ENCODE data around the gene APOL3. TPM values are rescaled to one million over a fixed set of nuclear protein-coding genes. Genes with fewer than 3 reads are reported as not detected.
"Not testable (repeated sequence)": the region's sequence is repeated elsewhere in the genome, so short reads cannot be mapped to it uniquely, and the experiment has no call there.

APOL3 gene
- total RNA-seq, 1 donor from 2014 or later, result 77.0 TPM

DNA sequence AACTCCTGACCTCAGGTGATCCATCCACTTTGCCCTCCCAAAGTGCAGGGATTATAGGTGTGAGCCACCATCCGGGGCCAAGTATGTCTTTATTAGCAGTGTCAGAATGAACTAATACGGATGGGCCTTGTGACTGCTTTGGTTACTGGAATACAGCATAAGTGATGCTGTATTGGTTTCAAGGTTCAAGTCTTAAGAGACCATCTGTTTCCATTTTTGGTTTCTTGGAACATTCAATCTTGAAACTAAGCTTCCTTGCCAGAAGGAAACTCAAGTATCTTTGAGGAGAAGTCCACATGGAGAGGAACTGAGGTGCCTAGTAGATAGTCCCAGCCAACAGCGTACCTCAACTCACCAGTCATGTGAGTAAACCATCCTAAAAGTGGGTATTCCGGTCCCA, 58.8 kb downstream of the APOL3 start:
- H3K4me3 ChIP-seq, result no peak overlapping the region
- H3K9me3 ChIP-seq, result no peaks in the 10 kb centered on the region
- TF ChIP-seq, protein P1, sequence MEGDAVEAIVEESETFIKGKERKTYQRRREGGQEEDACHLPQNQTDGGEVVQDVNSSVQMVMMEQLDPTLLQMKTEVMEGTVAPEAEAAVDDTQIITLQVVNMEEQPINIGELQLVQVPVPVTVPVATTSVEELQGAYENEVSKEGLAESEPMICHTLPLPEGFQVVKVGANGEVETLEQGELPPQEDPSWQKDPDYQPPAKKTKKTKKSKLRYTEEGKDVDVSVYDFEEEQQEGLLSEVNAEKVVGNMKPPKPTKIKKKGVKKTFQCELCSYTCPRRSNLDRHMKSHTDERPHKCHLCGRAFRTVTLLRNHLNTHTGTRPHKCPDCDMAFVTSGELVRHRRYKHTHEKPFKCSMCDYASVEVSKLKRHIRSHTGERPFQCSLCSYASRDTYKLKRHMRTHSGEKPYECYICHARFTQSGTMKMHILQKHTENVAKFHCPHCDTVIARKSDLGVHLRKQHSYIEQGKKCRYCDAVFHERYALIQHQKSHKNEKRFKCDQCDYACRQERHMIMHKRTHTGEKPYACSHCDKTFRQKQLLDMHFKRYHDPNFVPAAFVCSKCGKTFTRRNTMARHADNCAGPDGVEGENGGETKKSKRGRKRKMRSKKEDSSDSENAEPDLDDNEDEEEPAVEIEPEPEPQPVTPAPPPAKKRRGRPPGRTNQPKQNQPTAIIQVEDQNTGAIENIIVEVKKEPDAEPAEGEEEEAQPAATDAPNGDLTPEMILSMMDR (IDR thresholded peaks at IDR 0.05), result no peak
- no peaks in the 10 kb centered on the region for H3K27me3 ChIP-seq (ENCODE audit: low read depth)
- ATAC-seq (no peak), DNase-seq (no peak)
- no peaks in the 10 kb centered on the region for H3K4me1 ChIP-seq
- no peaks in the 10 kb centered on the region for H3K36me3 ChIP-seq
- intact Hi-C loops (cut with DNase I), result no loop called here
- no peak overlapping the region for H3K27ac ChIP-seq

DNA sequence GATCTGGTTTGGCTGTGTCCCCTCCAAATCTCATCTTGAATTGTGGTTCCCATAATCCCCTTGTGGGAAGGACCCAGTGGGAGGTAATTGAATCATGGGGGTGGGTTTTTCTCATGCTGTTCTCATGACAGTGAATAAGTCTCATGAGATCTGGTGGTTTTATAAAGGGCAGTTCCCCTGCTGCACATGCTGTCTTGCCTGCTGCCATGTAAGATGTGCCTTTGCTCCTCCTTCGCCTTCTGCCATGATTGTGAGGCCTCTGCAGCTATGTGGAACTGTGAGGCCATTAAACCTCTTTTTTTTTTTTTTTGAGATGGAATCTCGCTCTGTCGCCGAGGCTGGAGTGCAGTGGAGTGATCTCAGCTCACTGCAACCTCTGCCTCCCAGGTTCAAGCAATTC, 59.6 kb downstream of the APOL3 start:
- H3K9me3 ChIP-seq; H3K36me3 ChIP-seq; H3K4me1 ChIP-seq; H3K4me3 ChIP-seq; intact Hi-C loops (cut with DNase I); H3K27me3 ChIP-seq (ENCODE audit: low read depth); H3K27ac ChIP-seq; ATAC-seq; DNase-seq: not testable (repeated sequence)

DNA sequence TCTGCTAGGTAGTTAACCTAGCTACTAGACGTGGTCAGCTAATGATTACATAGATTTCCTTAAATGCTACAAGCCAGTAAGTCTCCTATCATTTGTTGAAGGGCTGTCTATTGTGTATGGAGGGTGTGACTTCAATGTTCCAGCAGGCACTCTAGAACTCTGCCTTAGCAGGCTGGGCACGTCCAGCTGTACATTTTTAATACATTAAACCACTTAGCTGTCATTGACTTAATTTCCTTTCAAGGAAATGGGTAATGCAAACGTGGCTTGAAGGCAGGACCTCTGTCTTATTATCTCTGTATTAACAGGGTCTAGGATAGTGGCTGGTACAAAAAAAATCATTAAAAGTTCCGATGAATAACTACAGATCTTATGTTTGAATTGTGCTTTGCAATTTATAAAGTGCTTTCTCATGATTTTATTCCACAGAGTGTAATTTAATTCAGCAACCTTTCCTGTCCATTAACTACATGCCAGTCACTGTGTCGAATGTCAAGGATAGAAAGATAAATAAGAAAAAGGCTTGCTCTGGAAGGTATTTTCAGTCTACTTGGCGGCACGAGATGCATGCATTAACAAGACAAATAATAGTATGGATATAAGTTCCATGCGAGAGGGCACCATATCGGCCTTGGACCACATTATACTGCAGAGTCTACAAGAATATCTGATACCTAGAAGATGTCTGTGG, 60.3 kb downstream of the APOL3 start:
- no peaks in the 10 kb centered on the region for H3K27me3 ChIP-seq (ENCODE audit: low read depth)
- H3K4me3 ChIP-seq, result no peak overlapping the region
- no peaks in the 10 kb centered on the region for H3K9me3 ChIP-seq
- peak; percentile 4 for DNase-seq
- no peaks in the 10 kb centered on the region for H3K4me1 ChIP-seq
- no peak overlapping the region for H3K27ac ChIP-seq
- intact Hi-C loops (cut with DNase I), result no loop called here
- no peak for ATAC-seq
- TF ChIP-seq, protein P1 (IDR thresholded peaks at IDR 0.05), result no peak
- H3K36me3 ChIP-seq, result no peaks in the 10 kb centered on the region

DNA sequence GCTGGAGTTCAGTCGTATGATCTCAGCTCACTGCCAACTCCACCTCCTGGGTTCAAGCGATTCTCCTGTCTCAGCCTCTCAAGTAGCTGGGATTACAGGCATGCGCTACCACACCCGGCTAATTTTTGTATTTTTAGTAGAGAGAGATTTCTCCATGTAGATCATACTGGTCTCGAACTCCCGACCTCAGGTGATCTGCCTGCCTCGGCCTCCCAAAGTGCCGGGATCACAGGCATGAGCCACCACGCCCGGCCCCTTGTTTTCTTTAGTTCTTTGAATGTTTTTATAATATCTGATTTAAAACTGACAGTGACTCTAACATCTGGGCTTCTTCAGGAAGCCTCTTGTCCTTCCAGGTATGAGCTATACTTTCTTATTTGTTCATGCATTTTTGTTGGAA, 61.0 kb downstream of the APOL3 start:
- not testable (repeated sequence) for H3K9me3 ChIP-seq

DNA sequence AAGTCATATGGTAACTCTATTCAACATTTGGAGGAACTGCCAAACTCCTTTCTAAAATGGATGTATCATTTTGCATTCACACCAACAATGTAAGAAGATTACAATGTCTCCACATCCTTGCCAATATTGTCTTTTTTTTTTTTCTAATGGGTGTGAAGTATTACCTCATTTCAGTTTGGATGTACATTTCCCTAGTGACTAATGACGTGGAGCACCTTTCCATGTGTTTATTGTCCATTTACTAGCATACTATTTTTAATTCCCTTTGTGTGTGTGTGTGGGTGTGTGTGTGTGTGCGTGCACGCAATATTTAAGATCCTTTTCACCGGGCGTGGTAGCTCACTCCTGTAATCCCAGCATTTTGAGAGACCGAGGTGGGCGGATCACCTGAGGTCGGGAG, 62.7 kb downstream of the APOL3 start:
- Histone ChIP-seq H3K36me3 (no peaks in the 10 kb centered on the region), H3K4me1 (no peaks in the 10 kb centered on the region), H3K27me3 (ENCODE audit: low read depth) (no peaks in the 10 kb centered on the region), H3K4me3 (no peak overlapping the region), H3K27ac (no peak overlapping the region), H3K9me3 (no peaks in the 10 kb centered on the region)
- intact Hi-C loops (cut with DNase I), result no loop called here
- TF ChIP-seq, protein P1 (IDR thresholded peaks at IDR 0.05), result no peak
- no peak for ATAC-seq
- no peak for DNase-seq

More for the DNA sequence above, 61.0 kb downstream of the APOL3 start:
- peak; percentile 13 for DNase-seq
- H3K36me3 ChIP-seq; ATAC-seq; intact Hi-C loops (cut with DNase I); H3K4me3 ChIP-seq; H3K27me3 ChIP-seq (ENCODE audit: low read depth); H3K4me1 ChIP-seq; H3K27ac ChIP-seq: not testable (repeated sequence)

DNA sequence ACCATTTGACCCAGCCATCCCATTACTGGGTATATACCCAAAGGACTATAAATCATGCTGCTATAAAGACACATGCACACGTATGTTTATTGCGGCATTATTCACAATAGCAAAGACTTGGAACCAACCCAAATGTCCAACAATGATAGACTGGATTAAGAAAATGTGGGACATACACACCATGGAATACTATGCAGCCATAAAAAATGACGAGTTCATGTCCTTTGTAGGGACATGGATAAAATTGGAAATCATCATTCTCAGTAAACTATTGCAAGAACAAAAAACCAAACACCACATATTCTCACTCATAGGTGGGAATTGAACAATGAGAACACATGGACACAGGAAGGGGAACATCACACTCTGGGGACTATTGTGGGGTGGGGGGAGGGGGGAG, 69.8 kb downstream of the APOL3 start:
- H3K4me1 ChIP-seq; H3K9me3 ChIP-seq; H3K27me3 ChIP-seq (ENCODE audit: low read depth); ATAC-seq; H3K36me3 ChIP-seq; H3K27ac ChIP-seq; intact Hi-C loops (cut with DNase I); DNase-seq; H3K4me3 ChIP-seq: not testable (repeated sequence)

Other genes with a start within 250 kb of the APOL3 start
- gene RBFOX2, start 131.9 kb downstream of the APOL3 start, total RNA-seq, result 50.1 TPM
- gene APOL4, start 41.1 kb upstream of the APOL3 start, total RNA-seq, result 29.0 TPM
- gene APOL2, start 78.8 kb upstream of the APOL3 start, total RNA-seq, result 56.0 TPM
- gene APOL1, start 92.4 kb upstream of the APOL3 start, total RNA-seq, result 85.8 TPM
- 659 TPM for gene MYH9, start 227.2 kb upstream of the APOL3 start, total RNA-seq